ENCODE data around the gene WNK4.

Gene WNK4

DNA sequence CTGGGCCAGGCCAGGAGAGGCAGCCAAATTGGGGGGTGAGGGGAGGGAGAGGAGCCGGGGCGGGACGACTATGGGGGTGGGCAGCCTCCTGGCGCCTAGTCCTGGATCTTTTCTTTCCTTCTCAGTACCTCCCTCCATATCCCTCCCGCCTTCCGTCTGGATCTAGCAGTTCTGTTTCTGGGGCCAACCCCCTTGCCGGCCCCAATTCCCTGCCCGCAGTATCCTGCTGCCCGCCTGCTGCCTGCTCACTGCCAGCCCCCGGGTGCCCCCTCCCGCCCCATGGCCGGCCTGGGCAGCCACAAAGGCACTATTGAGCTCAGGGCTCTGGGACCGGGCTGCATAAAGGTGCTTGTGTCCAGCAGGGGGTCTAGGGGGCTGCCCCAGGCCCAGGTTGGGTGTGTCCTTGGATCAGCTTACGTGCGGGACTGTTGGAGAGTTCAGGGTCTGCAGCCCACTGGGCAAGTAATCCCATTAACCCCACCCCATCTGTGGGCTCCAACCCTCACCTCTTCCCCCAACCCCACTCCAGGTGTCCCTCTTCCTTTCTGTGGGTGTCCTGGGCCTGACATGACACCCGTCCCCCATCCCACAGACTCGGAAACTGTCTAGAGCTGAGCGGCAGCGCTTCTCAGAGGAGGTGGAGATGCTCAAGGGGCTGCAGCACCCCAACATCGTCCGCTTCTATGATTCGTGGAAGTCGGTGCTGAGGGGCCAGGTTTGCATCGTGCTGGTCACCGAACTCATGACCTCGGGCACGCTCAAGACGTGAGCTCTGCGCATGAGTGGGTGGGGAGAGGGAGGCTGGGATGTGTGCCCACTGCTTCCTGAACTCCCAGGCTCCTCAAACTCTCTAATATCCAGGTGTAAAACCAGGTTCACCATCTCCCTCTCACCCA is 2.0 kb downstream of the WNK4 start:
- TF ChIP-seq GATA2 (IDR thresholded peaks at IDR 0.05; ENCODE audit: low read depth, low read length): no peak
- no peak for TF ChIP-seq GATA3 (IDR thresholded peaks at IDR 0.05; ENCODE audit: low read depth, low read length)

DNA sequence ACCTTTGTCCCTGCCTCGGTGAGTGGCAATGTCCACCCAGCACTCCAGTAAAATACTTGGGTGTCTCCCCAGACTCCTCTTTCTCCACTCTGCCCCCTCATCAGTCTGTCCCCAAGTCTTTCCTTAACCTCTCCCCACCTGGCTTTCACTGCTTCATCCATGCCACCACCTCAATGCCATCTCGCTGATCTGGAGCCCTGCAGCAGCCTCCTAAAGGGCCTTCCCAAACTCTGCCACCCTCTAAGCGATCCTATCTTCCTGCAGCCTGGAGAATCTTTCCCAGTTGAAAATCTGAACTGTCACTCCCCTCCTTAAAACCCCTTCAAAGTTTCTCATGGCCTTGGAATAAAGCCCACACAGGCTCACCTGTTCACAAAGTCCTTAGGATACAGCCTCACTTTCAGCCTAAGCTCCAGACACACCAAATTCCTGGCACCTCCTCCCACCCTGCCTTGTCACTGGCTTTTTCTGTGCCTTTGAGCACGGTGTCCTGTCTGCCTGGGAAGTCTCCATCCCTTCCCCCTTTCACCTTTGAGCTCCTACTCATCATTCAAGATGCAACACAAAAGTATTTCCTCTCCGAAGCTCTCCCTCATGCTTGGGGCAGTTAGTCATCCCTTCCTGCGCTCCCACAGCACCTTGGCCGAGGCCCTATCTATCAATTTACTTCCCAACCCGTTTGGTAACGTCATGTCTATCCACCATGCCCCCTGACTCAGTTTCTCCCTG is 2.8 kb downstream of the WNK4 start:
- TF ChIP-seq GATA2 (IDR thresholded peaks at IDR 0.05; ENCODE audit: low read depth, low read length) (no peak), GATA3 (IDR thresholded peaks at IDR 0.05; ENCODE audit: low read depth, low read length) (no peak)

DNA sequence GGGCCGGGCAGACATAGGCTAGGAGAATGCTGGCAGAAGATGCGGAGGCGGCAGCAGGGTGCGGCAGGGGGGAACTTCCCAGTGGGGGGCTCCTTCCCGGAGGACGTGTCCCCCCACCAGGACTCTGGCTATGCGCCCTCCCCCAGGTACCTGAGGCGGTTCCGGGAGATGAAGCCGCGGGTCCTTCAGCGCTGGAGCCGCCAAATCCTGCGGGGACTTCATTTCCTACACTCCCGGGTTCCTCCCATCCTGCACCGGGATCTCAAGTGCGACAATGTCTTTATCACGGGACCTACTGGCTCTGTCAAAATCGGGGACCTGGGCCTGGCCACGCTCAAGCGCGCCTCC is 3.4 kb downstream of the WNK4 start:
- TF ChIP-seq GATA3 (IDR thresholded peaks at IDR 0.05; ENCODE audit: low read depth, low read length) (no peak), GATA2 (IDR thresholded peaks at IDR 0.05; ENCODE audit: low read depth, low read length) (no peak)

DNA sequence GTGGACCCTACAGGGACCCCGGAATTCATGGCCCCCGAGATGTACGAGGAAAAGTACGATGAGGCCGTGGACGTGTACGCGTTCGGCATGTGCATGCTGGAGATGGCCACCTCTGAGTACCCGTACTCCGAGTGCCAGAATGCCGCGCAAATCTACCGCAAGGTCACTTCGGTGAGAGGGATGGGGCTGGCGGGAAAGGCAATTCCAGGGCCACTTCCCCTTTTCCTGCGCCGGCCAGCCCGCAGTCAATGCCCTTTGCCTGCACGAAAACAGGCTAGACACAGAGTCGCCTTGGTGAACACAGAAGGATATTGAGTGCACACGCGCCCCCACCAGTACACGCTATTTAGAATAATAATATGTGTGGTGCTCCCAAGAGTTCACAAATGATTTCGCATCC is 4.0 kb downstream of the WNK4 start:
- TF ChIP-seq GATA2 (IDR thresholded peaks at IDR 0.05; ENCODE audit: low read depth, low read length) (no peak), GATA3 (IDR thresholded peaks at IDR 0.05; ENCODE audit: low read depth, low read length) (no peak)

DNA sequence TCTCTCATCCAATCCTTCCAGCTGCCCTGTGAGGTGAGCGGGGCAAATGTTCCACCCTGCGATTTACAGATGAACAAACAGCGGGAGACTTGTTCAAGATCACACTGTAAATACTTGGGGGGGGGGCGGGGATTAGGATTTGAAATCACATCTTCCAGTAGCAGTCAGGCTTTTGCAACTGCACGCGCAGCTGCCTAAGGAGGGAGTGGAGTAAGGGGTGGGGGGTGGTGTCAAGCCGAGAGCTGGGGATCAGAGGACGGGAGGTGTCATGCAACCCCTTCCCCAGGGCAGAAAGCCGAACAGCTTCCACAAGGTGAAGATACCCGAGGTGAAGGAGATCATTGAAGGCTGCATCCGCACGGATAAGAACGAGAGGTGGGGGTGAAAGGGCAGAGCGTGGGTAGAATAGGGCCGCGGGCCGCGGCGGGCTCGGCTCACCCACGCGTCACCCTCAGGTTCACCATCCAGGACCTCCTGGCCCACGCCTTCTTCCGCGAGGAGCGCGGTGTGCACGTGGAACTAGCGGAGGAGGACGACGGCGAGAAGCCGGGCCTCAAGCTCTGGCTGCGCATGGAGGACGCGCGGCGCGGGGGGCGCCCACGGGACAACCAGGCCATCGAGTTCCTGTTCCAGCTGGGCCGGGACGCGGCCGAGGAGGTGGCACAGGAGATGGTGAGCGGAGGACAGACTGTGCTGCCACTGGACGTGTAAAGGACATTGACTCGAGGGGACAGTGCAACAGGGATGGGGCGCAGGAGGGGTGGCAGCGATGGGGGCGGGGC is 4.6 kb downstream of the WNK4 start:
- no peak for TF ChIP-seq GATA3 (IDR thresholded peaks at IDR 0.05; ENCODE audit: low read depth, low read length)
- no peak for TF ChIP-seq GATA2 (IDR thresholded peaks at IDR 0.05; ENCODE audit: low read depth, low read length)

DNA sequence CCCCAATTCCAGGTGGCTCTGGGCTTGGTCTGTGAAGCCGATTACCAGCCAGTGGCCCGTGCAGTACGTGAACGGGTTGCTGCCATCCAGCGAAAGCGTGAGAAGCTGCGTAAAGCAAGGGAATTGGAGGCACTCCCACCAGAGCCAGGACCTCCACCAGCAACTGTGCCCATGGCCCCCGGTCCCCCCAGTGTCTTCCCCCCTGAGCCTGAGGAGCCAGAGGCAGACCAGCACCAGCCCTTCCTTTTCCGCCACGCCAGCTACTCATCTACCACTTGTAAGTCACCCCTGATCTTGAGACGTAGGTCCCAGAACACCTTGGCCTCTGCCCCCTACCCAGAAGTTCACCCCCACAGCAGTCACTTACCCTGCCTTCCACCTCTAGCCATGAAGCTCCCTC is 6.9 kb downstream of the WNK4 start:
- TF ChIP-seq GATA2 (IDR thresholded peaks at IDR 0.05; ENCODE audit: low read depth, low read length) (no peak), GATA3 (IDR thresholded peaks at IDR 0.05; ENCODE audit: low read depth, low read length) (no peak)

DNA sequence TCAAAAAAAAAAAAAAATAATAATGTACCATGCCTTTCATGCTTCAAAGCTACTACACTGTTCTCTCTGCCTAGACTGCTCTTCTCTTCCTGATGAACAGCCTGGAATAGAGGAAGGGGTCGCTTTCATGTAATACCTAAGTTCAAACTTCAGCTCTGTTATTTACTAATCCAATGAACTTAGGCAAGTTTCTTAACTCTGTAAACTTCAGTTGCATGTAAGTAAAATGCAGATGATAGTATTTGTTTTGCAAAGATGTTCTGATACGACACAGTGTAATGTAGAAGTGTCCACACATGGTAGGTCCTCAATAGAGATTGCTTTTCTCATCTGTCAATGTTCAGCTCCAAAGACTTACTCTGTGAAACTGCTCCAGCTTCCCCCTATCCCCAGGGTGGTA is 11.5 kb downstream of the WNK4 start:
- TF ChIP-seq GATA3 (IDR thresholded peaks at IDR 0.05; ENCODE audit: low read depth, low read length): no peak
- no peak for TF ChIP-seq GATA2 (IDR thresholded peaks at IDR 0.05; ENCODE audit: low read depth, low read length)

DNA sequence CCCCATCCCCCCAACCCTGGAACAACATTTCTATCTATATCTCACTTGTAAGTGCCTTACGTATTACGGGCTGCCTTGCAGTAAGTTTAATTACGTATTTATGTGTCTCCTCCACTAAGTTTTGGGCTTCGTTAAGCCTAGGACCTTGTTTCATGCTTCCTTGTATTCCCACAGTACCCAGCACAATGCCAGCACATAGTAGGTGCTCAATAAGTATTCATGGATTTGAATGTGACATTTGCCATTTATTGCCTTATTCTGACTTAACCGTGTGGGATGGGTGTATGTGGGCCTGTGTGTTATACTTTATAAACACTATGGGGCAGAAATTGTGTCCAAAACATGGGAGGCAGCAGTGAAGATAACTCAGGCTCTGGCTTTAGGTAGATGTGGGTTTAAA is 12.1 kb downstream of the WNK4 start:
- TF ChIP-seq GATA2 (IDR thresholded peaks at IDR 0.05; ENCODE audit: low read depth, low read length) (no peak), GATA3 (IDR thresholded peaks at IDR 0.05; ENCODE audit: low read depth, low read length) (no peak)

DNA sequence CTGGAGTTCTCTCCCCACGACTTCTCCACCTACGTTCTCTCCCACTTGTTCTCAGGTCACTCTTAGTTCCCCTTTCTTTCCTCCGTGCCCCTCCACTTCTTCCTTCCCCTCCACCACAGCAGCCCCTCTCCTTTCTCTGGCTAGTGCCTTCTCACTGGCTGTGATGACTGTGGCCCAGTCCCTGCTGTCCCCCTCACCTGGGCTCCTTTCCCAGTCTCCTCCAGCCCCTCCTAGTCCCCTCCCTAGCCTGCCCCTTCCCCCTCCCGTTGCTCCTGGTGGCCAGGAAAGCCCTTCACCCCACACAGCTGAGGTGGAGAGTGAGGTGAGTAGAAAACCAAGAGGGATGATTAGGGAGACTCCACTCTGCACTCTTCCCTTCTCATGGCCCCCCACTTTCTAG is 14.7 kb downstream of the WNK4 start:
- no peak for TF ChIP-seq GATA3 (IDR thresholded peaks at IDR 0.05; ENCODE audit: low read depth, low read length)
- no peak for TF ChIP-seq GATA2 (IDR thresholded peaks at IDR 0.05; ENCODE audit: low read depth, low read length)

DNA sequence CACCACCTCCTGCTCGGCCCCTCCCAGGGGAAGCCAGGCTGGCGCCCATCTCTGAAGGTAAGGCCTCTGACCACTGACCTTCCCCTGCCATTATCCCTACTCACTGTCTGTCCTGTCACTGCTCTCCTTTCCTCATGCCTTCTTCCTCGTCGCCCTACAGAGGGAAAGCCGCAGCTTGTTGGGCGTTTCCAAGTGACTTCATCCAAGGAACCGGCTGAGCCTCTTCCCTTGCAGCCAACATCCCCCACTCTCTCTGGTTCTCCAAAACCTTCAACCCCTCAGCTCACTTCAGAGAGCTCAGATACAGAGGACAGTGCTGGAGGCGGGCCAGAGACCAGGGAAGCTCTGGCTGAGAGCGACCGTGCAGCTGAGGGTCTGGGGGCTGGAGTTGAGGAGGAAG is 15.1 kb downstream of the WNK4 start:
- no peak for TF ChIP-seq GATA2 (IDR thresholded peaks at IDR 0.05; ENCODE audit: low read depth, low read length)
- no peak for TF ChIP-seq GATA3 (IDR thresholded peaks at IDR 0.05; ENCODE audit: low read depth, low read length)

DNA sequence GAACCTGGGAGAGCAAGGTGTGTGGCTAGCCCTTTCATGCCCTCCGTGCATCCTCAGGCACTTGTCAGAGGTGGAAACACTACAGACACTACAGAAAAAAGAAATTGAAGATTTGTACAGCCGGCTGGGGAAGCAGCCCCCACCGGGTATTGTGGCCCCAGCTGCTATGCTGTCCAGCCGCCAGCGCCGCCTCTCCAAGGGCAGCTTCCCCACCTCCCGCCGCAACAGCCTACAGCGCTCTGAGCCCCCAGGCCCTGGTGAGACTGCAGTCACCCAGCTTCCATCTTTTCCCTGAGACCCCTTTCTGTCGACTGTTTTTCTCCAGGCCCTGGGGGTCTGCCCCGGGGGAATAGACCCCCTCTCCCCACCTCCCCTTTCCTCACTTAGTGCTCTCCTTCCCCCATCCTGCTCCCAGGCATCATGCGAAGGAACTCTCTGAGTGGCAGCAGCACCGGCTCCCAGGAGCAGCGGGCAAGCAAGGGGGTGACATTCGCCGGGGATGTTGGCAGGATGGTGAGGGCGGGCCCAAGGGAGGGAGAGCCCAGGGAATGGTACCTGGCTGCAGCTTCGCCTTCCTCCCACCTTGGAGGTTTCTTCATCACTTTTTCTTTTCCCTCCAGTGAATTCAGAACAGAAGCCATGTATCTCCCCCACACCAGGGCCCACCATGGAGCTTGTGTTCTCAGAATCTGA is 15.8 kb downstream of the WNK4 start:
- TF ChIP-seq GATA3 (IDR thresholded peaks at IDR 0.05; ENCODE audit: low read depth, low read length): no peak
- no peak for TF ChIP-seq GATA2 (IDR thresholded peaks at IDR 0.05; ENCODE audit: low read depth, low read length)

DNA sequence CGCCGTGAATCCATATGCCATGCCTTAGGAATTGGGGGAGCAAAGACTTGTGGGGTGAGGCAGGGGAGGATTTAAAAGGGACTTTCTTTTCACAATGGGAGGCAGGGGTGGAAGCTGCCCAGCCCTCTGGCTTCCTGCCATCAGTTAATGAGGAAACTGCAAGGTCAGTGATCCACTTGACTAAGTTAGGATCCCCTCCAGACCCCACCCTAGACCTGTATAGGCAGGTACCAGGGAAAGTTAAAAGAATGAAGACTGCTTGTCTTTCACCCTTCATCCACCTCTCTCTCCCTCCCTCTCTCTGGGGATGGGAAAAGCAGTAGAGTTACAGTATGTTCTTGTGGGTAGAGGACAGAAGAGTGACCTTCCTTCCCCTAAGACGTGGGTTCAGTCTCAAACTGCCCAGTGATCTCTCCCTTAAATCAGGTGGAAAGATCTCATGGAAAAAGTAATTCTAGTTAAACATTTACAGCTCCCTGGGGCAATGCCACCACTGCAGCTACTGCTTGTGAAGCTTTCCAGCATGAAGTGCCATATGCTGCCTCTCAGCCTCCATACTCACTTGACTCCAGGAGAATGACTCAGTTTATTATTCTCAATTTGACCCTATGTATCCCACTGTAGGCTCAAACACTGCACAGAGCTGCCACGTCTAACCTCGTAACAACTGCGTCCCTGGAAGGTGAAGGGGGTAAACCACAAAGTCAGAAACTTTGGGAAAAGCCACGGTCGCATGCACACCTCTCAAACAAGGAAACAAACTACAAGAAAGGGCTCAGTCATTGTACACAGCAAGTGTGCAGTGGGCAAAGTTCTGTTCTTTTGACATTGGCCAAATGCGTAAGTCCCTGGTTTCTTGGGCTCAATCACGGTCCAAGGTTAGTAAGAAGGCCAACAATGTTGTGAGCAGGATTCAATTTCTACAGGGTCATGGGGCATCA is 16.9 kb downstream of the WNK4 start:
- no peak for TF ChIP-seq GATA3 (IDR thresholded peaks at IDR 0.05; ENCODE audit: low read depth, low read length)
- TF ChIP-seq GATA2 (IDR thresholded peaks at IDR 0.05; ENCODE audit: low read depth, low read length): no peak

DNA sequence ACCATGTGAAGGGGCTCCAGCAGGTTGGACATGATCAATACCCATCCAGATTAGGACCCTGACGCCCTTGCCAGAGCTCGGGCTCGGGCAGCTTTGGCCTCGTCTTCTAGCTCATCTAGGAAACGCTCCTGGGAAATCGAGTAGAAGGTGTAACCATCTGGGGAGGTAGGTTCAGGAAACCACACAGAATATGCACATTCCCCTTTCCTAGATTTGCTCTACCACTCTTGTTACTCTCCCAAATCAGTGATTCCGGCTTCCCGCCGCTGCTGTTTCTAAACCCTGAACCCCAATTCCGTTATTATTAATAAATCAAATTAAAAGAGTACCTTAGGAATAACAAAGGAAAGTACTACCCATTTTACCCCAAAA is 17.6 kb downstream of the WNK4 start:
- TF ChIP-seq GATA3 (IDR thresholded peaks at IDR 0.05; ENCODE audit: low read depth, low read length) (no peak), GATA2 (IDR thresholded peaks at IDR 0.05; ENCODE audit: low read depth, low read length) (no peak)

All from SH-SY5Y (cell line).